DLD1 (cell line): ENCODE results near the gene TBL1Y.
"Not testable (repeated sequence)": the region's sequence is repeated elsewhere in the genome, so short reads cannot be mapped to it uniquely, and the experiment has no call there.

Experiments
- in situ Hi-C: cut with HindIII; loops from 2 replicates; pipeline ENCODE4 v1.10.0; 2017; ENCODE audit warnings: low sequenced_read_pairs

Gene TBL1Y

GRCh38 chrY:6910372-6911252, at the start of gene TBL1Y:
Gene TBL1Y, plus strand, starts transcription at chrY:6910697. Its CDS starts 114,388 bp downstream, at chrY:7025085.
- in situ Hi-C loops: no loop called here

DNA sequence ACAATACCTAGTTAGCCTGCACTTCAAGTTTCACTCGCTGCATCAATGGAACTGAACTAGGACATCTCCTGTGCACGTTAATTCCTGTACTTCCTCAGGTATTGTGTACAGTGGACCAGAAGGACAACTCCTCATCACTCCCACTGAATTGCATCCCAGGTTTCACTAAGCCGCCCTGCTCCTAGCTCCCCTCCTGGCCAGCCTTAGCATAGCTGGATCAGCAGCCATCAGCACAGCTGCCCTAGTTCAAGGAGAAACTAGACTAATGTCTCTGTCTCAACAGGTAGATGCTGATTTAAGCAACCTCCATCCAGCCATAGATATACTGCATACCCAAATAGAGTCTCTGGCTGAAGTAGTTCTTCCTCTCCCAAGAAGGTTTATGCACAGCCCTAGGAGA, 16.0 kb upstream of the TBL1Y start:
- in situ Hi-C loops: no loop called here

DNA sequence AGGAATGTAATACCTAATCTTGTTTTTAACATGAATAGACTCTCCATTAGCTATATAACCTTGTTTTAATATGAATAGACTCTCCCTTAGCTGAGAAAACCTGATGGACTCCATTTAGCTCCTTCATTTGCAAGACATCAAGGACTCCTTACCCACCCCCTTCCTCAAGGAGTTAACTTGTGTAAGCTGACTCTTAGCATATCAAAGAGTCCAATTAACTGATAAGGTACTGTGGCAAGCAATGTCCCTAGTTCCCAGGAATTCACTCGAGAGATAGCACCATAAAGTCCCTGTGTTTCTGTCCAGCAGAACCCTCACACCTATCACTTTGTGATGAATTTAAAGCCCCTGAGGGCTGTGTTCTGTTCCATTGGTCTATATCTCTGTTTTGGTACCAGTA, 15.3 kb upstream of the TBL1Y start:
- in situ Hi-C loops: no loop called here

DNA sequence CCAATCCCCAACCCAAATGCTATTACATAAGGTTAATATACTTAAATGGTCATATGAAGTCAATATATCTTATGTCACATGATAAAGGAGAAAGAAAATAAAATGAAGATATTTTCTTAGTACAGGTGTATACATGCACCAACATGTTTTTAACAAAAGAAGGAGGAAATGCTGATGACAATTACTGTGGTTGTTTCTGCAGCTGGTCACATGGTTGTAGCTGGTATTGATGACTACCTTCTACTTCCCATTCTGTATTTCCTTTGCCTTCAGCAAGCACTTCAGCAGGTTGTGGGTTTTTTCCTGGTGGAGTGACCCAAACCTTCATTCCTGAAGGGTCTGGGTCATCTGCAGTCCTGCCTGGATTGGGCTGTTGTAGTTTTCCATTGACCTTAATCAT, 8.4 kb upstream of the TBL1Y start:
- in situ Hi-C loops: not testable (repeated sequence)

DNA sequence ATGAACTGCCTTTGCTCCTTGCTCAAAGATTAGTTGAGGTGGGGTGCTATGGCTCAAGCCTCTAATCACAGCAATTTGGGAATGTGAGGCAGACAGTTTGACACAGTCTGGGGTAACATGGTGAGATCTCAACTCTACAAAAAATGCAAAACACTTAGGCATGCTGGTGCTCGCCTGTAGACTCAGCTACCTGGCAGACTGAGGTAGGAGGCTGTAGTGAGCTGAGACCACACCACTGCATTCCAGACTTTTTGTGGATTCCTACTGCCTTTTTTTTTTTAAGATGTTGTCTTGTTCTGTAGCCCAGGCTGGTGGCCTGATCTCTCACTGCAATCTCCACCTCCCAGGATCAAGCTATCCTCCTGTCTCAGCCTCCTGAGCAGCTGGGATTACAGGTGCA, 2.9 kb upstream of the TBL1Y start:
- in situ Hi-C loops: no loop called here

DNA sequence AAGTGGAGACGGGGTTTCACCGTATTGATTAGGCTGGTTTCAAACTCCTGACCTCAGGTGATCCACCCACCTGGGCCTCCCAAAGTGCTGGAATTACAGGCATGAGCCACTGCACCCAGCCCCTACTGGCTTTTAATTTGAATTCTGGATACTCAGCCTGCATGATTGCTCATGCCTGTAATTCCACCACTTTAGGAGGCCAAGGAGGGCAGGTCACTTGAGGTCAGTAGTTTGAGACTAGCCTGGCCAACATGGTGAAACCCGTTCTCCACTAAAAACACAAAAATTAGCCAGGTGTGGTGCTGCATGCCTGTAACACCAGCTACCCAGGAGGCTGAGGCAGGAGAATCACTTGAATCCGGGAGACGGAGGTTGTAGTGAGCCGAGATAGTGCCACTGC, 2.5 kb upstream of the TBL1Y start:
- in situ Hi-C loops: not testable (repeated sequence)

- in situ Hi-C loops: no loop called here
Observed at GRCh38 chrY:6909118-6909521, 1.4 kb upstream of the TBL1Y start.

- in situ Hi-C loops: no loop called here
Observed at GRCh38 chrY:6909856-6910255, 641 bp upstream of the TBL1Y start.

GRCh38 chrY:6911253-6911881, 870 bp downstream of the TBL1Y start, which contains the start of gene AMELY:
Gene AMELY, minus strand, starts transcription at chrY:6911752. Its CDS starts 39,144 bp downstream, at chrY:6872608.
- in situ Hi-C loops: no loop called here

GRCh38 chrY:6913362-6913761, 2.9 kb downstream of the TBL1Y start:
- in situ Hi-C loops: no loop called here

- in situ Hi-C loops: no loop called here
Observed at GRCh38 chrY:6921061-6921460, 10.6 kb downstream of the TBL1Y start.

- in situ Hi-C loops: no loop called here
Observed at GRCh38 chrY:6928265-6928664, 17.8 kb downstream of the TBL1Y start.

GRCh38 chrY:6929237-6929636, 18.7 kb downstream of the TBL1Y start:
- in situ Hi-C loops: no loop called here

DNA sequence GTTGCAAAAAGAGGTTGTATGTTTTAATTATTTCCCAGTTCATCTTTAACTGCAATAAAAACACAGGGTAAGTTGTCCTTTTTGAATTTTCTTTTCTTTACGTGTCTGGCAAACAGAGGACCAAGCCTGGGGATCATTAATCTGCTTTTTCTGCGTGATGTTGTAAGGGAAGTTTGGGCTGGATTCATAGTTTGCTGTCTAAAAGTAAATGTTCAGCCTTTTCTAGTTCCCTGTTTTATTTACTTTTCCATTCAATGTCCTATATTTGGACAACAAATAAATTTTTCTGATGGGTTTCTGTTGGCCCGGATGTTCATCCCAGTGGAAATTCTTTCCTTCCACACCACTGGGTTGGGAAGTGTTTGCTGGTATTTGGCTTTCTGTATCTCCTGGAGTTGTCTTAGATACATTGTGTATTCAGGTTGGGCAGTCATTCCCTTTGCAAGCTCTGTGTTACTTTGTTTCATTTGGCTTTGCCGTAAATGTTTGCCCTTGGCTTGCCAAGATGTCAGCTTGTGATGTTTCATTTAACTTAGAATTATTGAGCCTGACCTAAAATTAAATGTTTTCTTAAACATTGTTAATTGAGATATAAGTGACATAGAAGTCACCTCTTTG, 21.4 kb downstream of the TBL1Y start:
- in situ Hi-C loops: no loop called here

GRCh38 chrY:6935497-6935896, 25.0 kb downstream of the TBL1Y start:
- in situ Hi-C loops: no loop called here

- in situ Hi-C loops: no loop called here
Observed at GRCh38 chrY:6947695-6948094, 37.2 kb downstream of the TBL1Y start.

DNA sequence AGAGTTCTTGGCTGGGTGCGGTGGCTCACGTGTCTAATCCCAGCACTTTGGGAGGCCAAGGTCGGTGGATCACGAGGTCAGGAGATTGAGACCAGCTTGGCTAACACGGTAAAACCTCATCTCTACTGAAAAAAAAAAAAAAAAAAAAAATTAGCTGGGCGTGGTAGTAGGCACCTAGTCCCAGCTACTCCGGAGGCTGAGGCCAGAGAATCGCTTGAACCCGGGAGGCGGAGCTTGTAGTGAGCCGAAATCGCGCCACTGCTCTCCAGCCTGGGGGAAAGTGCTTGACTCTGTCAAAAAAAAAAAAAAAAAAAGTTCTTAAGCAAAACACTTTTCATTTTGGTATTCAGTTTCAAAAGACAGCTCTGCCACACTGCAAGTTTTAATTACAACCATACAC, 37.9 kb downstream of the TBL1Y start:
- in situ Hi-C loops: no loop called here

DNA sequence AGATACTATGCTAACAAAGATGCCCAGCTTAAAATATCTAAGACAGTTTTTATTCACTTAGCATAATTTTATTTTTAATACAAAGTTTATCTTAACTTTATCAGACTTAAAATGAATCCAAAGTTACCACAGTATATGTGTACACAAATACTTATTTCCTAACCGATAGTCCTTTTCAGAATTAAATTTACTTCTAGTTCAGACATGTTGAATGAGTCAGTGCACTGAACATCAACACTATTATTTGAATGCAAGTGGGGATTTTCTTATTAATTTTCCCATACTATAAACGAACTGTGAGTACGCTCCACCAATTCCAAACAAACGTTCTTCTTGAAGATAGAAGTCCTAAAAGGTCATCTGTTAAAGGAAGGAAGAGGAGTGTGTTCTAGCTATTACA, 39.5 kb downstream of the TBL1Y start:
- in situ Hi-C loops: no loop called here

- in situ Hi-C loops: no loop called here
Observed at GRCh38 chrY:6964732-6965131, 54.2 kb downstream of the TBL1Y start.

- in situ Hi-C loops: no loop called here
Observed at GRCh38 chrY:6966521-6966920, 56.0 kb downstream of the TBL1Y start.

DNA sequence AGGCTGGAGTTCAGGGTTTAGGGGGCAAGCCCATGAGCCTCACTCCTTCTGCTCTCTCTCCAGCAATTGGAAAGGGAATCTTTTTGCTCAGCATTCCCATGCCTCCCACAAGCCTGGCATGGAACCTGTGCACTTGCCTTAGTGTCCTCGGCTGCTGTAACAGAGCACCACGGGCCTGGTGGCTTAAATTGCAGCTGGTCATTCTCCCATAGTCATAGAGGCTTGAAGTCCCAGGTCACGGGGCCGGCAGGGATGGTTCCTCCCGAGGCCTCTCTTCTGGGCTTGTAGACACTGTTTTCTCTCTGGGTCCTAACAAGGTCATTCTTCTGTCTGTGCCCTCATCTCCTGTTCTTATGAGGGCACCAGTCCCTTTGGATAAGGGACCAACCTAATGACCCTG, 57.2 kb downstream of the TBL1Y start:
- in situ Hi-C loops: no loop called here

DNA sequence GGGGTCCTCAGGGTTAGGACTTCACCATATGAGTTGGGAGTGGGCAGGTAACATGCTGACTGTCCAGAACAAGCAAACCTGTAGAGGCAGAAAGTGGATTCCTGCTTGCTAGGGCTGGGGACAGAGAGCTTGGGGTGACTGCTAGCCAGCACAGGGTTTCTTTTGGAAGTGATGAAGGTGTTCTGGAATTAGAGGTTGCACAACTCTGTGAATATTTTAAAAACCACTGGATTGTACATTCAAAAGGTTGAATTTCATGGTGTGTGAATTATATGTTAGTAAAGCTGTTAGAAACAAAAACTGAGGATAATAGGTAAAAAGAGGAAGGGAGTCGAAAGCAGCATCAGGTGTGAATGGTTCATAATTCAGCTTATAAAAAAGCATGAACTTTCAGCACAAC, 57.7 kb downstream of the TBL1Y start:
- in situ Hi-C loops: no loop called here
